SU-DHL-6 (cell line): ENCODE measurements around the gene FOS.

Source experiments
- EZH2phosphoT487 ChIP-seq: fragments of 200-600 bp; sonication (generic), shearing (Covaris generic); conservative IDR thresholded peaks from 2 replicates; pipeline ENCODE4 v1.6.1; 2018; ENCODE audit warnings: mild to moderate bottlenecking, antibody characterized with exemption, low read length, moderate library complexity, mixed read lengths
- TF ChIP-seq, protein P1 (sequence below): fragments of 200-600 bp; sonication (generic); IDR thresholded peaks from one replicate; pipeline ENCODE4 v1.5.1; 2017; ENCODE audit warnings: antibody characterized with exemption, mild to moderate bottlenecking, low read length, moderate library complexity; ENCODE audit not compliant: insufficient read depth, poor library complexity, severe bottlenecking

DNA sequence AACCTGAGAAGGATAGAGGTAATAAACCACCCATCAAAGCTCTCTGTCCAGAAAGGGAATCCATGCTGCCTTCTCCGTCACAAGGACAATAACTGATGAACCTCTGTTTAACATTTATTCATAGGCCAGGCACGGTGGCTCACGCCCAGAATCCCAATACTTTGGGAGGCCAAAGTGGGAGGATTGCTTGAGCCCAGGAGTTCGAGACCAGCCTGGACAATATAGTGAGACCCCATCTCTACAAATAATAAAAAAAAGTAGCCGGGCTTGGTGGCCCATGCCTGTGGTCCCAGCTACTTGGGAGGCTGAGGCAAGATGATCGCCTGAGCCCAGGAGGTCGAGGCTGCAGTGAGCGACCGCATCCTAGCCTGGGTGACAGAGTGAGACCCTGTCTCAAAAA is 7.1 kb upstream of the FOS start:
- TF ChIP-seq, protein P1, sequence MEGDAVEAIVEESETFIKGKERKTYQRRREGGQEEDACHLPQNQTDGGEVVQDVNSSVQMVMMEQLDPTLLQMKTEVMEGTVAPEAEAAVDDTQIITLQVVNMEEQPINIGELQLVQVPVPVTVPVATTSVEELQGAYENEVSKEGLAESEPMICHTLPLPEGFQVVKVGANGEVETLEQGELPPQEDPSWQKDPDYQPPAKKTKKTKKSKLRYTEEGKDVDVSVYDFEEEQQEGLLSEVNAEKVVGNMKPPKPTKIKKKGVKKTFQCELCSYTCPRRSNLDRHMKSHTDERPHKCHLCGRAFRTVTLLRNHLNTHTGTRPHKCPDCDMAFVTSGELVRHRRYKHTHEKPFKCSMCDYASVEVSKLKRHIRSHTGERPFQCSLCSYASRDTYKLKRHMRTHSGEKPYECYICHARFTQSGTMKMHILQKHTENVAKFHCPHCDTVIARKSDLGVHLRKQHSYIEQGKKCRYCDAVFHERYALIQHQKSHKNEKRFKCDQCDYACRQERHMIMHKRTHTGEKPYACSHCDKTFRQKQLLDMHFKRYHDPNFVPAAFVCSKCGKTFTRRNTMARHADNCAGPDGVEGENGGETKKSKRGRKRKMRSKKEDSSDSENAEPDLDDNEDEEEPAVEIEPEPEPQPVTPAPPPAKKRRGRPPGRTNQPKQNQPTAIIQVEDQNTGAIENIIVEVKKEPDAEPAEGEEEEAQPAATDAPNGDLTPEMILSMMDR: no peak
- no peak for TF ChIP-seq EZH2phosphoT487
